HG02642 (cell line): Measurements from ENCODE around the gene SCGB3A2.

ENCODE experiments used
- ATAC-seq: cut with Tn5 transposase; IDR thresholded peaks from one replicate; pipeline ENCODE4 v1.9.1; 2021; ENCODE audit warnings: mild to moderate bottlenecking; ENCODE audit not compliant: unreplicated experiment, poor library complexity

SCGB3A2 gene, protein sequence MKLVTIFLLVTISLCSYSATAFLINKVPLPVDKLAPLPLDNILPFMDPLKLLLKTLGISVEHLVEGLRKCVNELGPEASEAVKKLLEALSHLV

DNA sequence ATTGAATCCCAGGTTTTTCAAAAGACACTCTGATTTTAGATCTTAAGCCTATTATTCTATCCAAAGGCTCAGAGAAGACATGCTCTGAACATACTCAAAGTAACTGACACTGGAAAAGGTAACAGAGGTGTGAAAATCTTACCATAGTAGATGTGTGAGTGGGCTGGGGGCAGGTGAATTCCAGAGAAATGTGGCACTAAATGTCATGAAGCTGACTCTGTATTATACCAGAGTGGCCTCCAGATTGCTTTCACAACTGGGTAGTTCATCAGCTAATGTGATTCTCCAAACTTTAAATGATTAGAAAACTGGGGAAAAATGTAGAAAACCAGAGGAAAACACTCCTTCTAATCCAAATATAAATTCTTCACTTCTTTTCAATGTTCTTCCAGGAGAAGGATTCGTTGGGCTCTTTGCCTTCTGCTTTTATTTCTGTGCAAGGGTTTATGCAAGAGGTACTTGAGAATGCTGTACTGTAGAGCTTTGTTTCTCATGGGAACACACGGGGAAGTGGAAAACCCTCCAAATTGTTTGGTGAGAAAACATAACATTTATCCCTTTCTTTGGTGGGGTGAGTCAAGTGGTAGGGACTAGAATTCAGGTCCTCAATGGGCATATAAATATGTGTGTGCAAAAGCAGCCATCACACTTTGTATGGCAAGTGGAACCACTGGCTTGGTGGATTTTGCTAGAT, at the start of gene SCGB3A2:
Gene SCGB3A2 (plus strand): TSS at position 646 of the 694 bp plus-strand sequence. CDS start 93 bp downstream, outside the sequence.
- ATAC-seq, result no peak

DNA sequence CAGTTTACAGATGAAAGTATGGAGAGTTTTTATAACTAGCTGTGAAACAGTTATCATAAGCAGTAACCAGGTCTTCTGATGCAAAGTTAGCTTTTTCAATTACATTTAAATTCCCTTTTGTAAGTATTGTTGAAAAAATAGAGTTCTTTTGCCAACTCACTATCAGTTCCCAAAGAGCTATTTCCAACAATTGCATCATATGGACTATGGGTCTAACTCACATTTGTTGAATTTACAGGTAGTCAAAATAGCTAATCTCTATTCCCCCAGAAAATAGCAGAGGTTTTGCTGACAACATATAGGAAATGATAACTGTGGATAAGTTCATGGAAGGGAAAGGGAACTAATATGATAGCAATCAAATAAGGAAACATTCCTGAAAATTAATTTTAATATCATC, 48.5 kb upstream of the SCGB3A2 start:
- no peak for ATAC-seq

DNA sequence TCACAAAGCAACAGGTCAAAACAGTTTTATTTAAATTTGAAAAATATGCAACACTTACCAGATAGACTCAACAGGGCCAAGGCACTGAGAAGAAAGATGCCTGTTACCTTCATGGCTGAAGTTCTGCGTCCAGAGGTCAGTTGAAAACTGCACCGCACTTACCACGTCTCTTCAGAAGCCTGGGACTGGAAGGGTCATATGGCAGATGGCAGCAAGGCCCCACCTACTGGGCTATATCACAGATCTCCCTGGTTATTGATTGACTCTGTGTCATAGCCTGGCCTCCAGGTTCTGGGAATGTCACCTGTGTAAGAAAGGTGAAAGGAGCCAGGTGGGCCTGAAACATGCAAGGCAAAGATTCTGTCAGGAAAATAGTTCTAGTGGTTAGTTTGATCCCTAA, 47.0 kb upstream of the SCGB3A2 start, which contains the start of gene SPINK1:
Gene SPINK1 (minus strand): TSS at position 207 of the 400 bp plus-strand sequence. CDS start 94 bp downstream, at position 113.
- ATAC-seq, result no peak

DNA sequence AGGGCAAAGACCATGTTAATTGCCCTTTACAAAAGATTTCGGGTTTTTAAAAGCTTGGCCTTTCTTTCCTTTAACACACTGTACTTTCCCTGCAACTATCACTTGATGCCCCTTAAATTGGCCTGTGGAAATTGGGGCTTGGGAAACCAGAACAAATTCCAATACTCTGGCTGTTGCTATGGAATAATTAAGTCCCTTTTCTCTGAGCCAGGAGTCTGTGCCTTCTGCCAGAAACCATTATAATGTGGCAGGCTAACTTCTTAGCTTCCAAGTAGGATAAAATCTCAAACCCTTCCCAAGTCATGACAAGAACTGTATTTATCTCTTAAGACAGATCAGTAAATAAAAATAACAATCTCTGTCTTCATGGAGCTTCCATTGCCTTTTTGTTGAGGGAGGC, 46.0 kb upstream of the SCGB3A2 start:
- ATAC-seq, result no peak

DNA sequence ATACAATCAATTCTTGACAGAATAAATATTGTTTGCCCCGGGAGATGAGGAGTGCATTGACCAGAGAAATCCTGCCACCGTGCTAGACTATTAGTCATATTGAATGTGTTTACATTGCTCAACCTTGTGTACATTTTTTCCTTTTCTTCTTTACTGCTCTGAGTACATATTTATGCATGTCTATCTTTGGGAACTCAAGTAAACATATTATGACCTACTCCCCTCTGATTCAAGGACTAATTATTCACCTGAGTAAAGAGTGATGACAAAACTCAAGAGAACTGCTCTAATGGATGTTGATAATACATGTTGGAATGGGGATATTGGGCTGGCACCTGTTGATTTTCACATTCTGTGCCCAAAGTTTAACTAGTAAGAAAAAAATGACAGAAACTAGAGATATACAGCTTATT, 43.1 kb upstream of the SCGB3A2 start:
- ATAC-seq, result no peak

DNA sequence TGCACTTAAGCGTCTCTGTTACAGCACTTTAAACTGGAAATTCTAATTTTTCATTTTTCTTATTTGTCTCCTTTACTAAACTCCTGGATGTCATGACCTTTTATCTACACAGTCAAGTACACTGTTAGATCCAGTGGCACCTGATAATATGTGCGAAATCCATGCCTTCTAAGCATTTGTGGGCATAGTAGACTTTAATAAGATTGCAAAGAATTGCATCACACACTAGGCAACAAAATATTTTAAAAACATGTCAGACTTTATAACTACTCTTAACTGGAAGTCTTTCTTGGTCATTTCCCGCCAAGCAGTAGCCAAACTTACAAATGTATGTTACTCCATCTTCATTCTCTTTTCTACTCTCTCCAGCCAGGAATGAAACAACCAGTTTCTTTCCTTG, 42.1 kb upstream of the SCGB3A2 start:
- ATAC-seq, result no peak

DNA sequence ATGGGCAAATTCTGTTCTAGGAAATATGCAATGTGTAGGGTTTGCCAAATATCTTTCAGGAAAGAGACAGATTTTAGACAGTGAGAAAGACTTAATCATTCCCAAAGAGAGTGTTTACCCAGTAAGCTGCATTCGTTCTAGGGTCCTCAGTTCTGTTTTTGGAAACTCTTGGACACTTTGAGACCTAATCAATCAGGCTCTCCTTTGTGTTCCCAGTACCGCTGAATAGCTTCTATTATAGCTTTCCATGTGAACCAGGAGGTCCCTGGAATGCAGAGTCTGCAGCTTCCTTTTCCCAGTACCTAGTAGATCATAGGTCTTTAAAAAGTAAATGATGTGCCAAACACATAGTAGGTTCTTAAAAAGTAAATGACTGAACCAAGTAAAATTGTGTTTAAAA, 35.6 kb upstream of the SCGB3A2 start:
- no peak for ATAC-seq

DNA sequence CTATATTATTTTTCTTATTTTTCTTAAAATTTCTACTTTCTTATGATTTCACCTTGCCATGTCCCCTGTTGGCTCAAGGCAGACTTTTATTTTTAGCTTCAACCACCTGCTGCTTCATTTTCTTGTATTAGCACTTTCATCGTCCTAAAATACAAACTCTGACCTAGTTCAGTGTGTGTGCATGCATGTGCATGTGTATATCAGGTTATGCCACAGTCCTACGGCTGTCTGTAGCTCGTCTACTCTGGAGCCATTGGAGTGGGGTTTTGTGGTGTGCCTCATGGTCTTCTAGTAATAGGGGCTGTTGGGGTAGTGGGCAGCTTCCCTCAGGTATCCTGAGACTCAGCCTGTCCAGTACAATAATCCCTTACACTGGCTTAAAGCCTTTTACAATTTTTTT, 33.7 kb upstream of the SCGB3A2 start:
- ATAC-seq, result no peak

DNA sequence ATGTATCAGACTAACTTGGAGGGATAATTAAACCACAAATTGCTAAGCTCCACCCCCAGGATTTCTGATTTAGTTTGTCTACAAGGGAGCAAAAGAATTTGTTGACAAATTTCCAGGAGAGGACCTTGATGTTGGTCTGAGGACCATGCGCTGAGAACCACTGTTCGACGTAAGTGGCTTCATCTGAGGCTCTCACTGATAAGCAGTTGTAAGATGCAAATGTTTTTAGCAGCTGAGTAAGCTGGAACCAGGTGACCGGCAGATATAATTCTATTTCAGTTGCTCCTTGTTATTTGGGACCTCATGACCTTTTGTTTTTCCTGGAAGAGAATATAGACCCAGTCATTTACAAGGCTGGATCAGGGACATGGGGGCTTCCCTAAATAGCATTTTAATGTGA, 32.9 kb upstream of the SCGB3A2 start:
- no peak for ATAC-seq

DNA sequence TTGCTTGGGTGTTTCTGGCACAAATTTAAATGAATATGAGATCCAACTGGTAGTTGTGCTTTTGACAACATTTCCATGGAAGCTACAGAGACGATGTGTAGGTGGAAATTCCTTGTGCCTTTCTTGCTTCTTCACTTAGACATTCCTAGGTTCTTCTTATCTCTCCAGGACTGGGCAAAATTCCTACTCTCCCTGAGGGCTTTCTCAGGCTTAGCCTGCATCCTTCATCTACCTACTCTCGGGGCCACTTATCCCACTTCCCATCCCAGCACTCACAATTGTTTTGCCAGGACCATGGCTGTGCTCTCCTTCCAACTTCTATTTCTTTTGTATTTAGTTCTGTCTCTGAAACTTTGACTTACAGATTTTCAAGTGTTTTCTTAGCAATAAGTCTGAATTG, 29.3 kb upstream of the SCGB3A2 start:
- ATAC-seq, result no peak

DNA sequence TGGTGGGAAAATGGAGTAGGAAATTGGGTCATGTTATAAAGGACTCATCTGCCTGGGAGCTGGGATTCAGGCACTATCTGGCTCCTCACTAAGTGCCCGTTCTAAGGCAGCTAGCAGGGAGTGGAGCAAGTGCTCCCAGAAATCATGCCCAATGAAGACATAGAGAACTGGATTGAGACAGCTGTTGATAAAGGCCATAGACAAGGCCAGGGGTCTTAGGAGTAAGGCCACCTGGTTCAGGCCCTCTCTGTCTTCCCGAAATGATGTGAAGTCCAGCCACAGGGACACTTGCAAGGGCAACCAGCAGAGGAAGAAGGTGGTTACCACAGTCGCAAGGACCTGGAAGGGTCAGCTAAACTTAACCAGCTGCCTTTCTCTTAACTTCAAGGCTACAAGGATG, 26.9 kb upstream of the SCGB3A2 start:
- ATAC-seq, result no peak

DNA sequence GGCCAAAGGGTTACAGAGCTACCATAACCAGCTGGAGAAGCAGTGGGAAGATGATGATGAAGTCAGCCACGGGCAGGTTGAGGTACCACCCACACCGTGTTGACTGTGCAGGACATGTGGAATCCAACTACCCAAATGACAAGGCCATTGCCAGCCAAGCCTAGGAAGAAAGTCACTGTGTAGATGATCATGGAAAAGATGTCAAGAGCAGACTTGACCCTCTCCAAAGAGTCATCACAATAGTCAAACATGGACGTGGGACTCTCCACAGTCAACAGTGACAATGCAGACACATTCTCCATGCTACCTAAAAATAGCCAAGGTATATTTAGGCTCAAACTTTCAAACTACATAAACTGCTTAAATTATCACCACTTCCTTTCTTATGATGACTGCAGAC, 26.1 kb upstream of the SCGB3A2 start:
- no peak for ATAC-seq

DNA sequence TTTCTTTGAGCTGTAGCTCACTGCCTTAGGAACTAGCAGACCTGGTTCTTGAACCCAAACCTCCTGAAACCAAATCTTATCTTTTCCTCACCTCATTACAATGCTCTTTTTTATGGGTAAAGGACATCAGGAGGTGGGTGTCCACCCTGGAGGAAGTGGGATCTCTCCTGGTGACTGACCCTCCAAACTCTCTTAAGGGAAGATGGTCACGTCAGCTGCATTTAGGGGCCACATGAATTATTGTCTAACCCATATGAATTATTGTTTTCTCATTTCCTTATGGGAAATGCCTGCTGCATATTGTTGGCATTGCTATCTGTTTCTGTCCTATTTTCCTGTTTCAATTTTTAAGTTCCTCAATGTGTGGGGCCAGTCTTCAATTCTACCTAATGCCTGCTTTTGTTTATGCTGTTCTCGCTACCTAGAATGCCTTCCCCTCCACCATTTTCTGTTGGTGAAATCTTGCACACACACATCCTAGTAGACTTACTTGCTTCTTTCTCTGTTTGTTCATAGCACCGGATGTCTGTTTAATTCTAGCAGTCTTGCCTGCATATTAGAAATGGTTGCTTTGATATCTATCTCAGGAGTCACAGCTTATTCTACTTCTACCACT, 25.0 kb upstream of the SCGB3A2 start:
- ATAC-seq, result no peak

DNA sequence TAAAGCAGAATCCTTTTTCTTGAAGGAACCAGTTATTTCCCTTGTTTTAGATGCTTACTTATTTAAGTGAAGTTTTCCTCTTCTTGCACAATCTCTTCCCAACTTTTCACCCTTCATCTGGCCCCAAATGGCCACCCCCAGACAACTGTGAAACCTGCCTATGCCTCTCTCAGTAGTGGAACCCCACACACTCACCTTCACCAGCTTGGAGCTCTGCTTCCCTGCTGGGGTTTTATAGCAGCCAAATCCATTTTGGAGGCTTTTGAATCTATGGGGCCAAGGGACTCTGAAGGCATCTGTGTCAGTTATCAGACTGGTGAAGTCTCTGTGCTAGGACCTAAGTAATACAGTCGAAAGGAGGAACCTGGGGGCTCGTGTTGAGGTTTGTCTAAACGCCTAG, 24.2 kb upstream of the SCGB3A2 start:
- ATAC-seq, result no peak

DNA sequence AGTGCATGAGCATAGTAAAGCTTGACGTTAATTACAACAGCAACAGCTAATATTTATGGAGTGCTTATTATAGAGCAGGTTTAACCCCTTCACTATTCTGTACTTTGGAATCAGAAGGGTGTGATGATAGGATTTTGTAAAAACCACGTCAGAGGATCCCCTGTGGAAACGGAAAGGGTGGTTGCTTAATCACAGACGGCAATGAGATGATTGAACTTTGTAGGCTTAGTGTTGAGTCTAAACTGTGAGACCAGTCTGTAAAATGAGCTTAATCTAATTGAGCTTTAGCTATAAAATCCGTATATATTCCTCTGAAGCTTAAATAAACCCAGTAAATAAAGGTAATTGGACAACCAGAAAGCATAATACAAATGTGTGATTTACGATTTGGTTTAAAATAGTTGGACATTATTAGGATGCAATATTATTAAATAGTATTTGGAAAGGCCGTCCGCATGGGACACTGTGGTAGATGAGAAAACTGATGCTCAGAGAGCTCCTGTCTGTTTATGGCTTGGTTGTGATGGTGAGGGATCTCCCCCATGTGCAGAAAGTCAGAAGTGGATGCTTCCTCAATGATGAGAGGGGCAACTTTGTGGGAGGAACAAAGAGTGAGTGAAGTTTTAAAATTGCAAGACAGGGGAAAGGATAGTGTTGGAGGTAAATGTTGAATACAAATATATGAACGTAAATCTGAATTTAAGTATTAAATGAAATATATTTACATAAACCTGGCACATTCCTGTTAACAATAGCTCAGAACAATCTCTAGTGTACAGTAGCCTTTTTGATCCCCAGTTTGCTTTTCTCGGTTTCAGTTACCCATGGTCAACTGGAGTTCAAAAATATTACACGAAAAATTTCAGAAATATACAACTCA, 23.4 kb upstream of the SCGB3A2 start:
- no peak for ATAC-seq

DNA sequence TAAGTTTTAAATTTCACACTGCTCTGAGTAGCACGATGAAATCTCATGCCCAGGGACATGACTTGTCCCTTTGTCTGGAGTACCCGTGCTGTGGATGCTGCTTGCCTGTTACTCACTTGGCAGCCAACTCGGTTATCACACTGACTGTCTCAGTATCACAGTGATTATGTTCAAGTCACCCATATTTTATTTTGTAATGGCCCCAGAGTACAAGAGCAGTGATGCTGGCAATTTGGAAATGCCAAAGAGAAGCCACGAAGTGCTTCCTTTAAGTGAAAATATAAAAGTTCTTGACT, 22.8 kb upstream of the SCGB3A2 start:
- no peak for ATAC-seq

DNA sequence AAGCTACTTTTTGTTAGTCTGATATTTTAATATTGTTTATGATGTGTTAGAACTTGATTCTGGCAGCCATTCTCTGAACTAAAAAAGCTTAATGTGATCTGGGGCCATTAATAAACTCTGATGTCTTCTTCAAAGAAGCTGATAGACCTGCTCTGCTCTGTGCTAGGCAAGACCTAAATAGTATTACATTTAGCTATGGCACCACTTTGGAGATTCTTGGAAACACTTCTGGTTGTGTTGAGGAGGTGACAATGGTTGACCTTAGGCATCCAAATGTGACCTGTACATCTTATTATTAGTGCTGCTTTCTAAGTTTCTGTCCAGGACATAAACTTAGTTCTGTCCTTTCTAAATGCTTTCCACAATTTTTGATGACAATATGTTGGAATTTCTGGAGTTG, 21.7 kb upstream of the SCGB3A2 start:
- no peak for ATAC-seq

DNA sequence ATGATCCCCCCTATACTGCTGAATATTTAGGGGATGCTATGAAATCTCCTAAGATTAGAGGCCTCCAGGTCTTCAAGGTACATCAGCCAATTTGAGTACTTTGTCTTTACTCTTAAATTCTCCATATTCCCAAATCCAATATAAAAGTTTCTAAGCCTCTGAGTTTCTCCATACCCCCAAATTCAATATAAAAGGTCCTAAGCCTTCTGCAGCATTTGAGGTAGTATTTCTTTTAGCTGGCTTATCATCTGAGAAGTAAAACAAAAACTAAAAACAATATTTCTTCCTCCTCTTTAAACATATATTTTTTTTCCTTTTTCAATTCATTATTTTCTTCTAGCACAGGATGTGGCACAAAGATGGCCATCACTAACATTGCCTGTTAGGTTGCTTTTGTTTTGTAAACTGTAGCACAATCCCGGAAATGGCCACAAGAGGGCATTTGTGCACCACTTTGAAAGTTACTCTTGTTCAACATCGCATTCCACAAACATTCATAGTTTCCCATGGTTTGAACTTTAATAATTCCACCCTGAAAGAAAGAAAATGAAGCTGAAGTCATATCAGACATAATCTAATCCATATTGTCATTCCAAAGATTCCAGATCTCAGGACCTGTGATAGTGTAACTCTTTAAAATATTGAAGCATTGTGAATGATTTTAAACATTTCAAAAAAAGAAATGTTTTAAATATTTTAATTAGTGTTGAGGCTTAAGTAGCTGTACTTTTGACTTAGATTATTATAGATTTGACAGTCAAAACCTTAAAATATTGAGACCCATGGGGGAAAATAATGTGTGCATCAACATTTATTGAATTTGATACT, 21.0 kb upstream of the SCGB3A2 start:
- ATAC-seq, result peak; percentile 85

DNA sequence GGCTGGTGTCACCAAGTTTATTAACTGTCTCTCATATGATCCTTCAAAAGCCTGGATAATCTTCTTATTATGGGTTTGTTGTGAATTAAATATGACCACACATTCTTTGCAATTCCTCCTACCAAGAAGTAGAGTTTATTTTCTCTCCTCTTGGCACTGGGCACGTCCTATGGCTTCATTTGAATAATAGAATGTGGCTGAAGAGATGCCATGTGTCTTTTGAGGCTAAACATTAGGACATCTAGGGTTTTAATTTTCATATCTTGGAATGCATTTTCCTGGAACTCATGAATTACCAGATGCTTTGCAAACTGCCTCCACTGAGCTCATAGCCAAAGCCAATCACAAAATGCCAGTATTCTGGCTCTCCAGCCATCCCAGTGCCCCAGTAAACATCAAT, 19.9 kb upstream of the SCGB3A2 start:
- no peak for ATAC-seq

DNA sequence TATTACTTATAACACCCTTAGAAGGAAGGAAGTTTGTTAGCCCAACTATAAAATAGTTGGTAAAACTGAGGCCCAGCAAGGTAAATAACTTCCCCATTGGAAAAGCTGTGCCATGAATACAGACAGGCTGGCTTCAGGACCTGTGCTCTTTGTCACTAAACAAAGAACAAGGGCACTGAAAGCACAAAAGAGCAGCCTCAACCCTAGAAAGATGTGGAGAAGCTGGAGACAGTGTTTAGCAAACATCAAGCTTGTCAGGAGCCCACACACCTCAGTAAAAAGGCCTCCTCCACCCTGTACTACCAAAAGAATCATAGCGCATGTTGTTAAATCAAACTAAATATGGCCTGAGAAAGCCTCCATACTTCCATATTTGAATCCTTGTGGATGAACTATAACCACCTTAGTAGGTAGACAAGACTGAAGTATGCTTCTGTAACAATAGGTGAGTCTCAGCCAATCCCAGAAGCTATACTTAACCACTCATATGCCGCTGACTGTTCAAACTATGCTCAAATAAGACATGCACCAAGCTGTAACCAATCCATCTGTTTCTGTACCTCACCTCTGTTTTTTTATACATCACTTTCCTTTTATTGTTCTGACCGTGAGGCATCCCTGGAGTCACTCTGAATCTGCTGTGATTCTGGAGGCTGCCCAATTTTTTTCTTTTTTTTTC, 18.4 kb upstream of the SCGB3A2 start:
- no peak for ATAC-seq
